T-helper 2 cell treated with Interferon-gamma antibody and Interleukin-4, amounts not matched to agents 100 ng/mL and 5 ng/mL, for 36 hours (primary cell): ENCODE data around the gene DAO. TPM values are rescaled to one million over a fixed set of nuclear protein-coding genes. Genes with fewer than 3 reads are reported as not detected.

Experiments
- intact Hi-C: fragments of 100-400 bp; cut with micrococcal nuclease; formaldehyde crosslinking; loops from one replicate; pipeline ENCODE4 v1.15.1; 2023
- total RNA-seq: library from RNA; stranded (reverse); gene quantifications from 2 replicates; pipeline ENCODE4 v1.2.3, GENCODE V29; 2022

DAO gene
- total RNA-seq, 1 donor from 2014 or later: not detected

DNA sequence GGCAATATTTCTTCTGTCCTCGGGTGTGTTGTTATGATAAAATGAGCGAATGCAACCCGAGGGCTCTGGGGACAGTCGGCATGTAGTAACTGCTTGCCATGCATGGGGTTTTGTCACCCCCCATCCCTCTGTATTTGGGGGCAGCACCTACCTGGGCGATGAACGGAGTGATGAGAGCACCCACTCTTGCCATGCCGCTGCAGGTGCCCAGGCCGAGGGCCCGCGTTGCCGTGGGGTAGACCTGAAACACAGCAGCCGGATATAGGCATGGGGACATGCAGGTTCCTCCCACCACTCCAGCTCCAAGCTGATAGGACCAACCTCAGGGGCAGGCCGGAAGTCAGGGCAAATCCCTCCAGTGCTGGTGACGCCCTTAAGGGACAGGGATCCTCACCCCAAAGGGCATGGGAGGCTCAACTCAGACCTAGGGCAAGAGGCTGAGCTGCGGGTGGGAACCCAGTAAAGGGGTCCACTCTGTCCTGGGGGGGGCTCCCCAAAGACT, 35.8 kb downstream of the DAO start:
- intact Hi-C loops: no loop called here

DNA sequence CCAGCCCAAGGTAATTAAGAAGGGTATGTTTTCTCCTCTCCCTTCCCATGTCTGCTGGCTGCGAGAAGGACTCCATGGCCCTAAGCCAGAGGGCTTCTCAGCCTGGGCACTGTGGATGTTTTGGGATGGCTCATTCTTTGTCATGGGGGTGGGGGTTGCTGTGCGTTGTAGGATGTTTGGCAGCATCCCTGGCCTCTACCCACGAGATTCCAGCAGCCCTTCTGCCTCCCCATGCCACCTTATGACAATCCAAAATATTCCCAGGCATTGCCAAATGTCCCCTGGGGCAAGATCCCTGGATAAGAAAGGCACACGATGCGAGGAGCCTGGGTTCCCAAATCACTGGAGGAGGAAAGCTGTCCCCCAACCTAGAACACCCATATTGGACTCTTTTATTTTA, 36.4 kb downstream of the DAO start:
- intact Hi-C loops: no loop called here

DNA sequence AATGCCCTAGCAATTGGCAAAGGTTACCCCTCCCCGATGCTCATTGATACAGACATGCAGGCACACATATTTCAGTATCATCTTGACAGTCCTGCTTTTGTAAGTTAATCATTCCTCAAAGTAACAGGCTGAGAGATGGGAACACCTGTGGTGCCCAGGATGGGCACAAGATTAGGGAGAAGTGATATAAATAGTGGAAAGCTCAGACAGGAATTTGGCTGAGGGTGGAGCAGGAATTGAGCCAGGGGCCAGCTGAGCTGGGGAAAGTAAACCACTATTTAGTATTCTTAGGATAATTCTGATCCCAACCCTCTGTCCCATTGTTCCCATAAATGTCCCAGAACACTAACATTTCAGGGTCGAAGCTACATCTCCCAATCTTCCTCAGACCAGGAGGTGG, 38.3 kb downstream of the DAO start:
- intact Hi-C loops: no loop called here

DNA sequence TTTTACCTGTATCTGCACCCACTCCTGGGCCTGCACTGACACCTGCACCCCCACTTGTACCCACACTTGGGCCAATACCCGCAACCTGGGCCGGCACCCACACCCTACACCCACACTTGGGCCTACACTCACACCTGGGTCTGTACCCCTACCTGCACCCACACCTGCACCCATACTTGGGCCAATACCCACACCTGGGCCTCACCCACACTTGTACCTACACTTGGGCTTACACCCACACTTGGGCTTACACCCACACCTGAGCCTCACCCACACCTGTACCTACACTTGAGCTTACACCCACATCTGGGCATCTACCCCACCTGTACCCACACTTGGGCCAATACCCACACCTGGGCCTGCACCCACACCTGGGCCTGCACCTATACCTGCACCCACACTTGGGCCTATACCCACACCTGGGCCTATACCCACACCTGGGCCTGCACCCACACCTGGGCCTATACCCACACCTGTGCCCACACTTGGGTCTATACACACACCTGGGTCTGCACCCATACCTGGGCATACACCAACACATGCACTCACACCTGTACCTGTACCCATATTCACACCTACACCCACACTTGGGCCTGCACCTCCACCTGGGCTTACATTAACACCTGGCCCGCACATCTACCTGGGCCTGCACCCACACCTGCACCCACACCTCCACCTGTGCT, 39.2 kb downstream of the DAO start:
- intact Hi-C loops: no loop called here

DNA sequence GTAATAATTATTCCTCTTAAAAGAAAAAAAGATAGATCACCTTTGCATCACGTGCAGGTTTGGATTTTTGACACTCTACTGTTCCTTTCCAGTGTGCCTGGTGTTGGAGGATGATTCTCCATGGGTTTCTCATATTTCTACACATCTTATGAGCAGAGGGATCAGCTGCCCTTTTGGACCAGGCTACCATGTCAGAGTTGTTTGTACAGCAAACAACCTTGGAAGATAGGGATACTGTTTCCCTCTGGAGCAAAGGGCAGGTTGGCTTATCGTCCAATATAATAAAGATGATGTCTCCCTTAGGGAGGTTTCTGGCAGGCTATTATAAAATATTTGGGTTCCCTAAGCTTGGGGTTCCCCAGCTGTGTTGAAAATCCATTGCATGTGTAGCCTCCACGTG, 42.1 kb downstream of the DAO start:
- intact Hi-C loops: no loop called here

DNA sequence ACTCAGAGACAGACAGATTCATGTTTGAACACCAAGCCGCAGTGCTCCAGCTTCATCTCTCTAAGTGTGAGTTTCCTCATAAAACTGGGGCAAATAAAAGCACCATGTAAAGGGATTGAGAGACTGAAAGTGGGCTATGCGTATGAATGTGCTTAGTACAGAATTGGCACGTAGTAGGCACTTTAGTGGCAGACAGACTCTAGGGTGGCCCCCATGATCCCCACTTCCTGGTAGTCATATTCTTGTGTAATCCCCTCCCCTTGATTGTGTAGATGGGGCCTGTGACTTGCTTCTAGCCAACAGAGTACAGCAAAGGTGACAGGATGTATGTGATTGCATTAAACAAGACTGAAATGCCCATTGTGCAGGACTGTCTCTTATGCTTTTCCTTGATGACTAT, 43.0 kb downstream of the DAO start:
- intact Hi-C loops: no loop called here

DNA sequence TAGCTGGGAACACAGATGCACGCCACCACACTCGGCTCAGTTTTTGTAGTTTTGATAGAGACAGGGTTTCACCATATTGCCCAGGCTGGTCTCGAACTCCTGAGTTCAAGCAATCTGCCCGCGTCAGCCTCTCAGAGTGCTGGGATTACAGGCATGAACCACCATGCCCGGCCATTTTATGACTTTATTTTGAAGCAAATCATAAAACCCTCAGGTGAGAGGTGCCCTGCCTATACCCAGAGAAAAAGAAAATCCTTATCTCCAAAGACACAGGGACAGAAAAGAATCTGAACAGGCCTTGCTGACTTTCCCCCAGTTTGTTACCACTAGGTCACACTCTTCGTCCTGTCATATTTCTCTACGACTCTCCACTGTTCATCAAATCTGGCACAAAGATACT, 48.8 kb downstream of the DAO start:
- intact Hi-C loops: no loop called here

DNA sequence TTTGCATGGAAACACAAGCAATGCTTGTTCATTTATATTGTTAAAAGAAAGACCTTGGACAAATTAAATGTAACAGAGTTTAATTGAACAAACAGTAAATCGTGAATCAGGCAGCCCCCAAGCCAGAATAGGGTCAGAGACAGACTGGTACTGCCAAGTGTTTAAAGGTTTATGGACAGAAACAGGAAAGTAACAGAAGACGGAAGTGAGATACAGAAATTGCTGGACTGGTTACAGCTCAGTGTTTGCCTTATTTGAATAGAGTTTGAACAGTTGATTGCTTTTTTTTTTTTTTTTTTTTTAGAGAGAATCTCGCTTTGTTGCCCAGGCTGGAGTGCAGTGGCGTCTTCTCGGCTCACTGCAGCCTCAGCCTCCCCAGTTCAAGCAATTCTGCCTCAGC, 50.3 kb downstream of the DAO start:
- intact Hi-C loops: no loop called here

DNA sequence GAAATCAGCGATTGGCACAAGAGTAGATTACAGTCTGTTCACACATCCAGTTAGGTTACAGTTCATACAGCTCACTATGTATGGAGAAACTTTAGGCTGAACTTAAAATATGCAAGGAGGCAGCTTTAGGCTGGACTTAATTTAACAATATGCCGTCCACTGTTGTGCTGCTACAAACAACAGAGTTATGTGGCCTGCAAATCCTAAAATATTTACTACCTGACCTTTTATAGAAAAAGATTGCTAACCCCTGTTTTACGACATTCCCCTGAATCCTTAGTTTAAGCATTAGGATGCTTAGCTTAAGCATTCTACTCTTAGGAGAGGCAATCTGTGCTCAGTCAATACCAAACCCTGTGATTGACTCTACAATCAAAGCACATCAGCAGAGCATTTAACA, 50.9 kb downstream of the DAO start:
- intact Hi-C loops: no loop called here

DNA sequence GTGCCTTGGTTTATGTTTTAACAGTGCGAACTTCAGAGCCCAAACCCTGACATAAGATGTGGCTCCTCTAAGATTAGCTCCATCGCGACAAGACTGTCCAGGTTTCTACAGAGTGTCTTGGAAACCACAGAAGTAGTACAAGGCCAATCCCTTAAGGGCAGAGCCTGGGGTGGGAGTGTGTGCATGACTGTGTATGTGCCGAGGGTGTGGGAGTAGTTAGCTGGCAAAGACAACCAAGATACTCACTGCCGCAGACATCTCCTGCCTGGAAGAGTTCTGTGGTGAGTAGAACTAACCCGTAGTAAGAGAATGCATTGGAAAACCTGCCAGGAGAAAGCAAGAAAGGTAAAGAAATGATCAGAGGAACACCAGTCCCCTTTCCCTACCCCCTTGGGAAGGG, 54.1 kb downstream of the DAO start:
- intact Hi-C loops: no loop called here

DNA sequence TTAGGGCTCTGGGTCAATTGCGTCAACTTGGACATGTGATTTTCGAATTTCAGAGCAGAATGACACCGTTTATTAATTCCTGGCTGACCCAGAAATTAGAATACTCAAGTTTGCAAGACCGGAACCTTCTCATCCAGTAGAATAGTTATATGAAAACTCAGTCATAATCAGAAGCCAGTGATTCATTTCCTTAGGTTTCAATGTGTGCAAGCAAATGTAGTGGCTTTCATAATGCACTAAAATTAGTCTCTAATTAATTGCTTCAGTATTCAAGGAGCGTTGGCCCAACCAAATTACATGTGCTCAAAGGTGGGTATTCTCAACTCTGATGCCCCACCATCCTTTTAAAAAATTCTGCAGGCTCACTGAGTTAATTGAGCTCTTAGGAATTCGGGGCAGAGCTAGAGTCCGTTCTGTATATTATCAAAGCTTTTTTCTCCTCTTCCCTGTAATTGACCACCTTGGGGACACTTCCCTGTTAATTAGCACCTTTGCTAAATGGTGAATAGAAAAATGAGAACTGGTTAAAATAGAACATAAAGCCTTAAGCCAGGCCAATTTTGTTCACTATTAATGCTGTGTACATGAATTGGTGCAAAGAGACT, 55.4 kb downstream of the DAO start:
- intact Hi-C loops: no loop called here

DNA sequence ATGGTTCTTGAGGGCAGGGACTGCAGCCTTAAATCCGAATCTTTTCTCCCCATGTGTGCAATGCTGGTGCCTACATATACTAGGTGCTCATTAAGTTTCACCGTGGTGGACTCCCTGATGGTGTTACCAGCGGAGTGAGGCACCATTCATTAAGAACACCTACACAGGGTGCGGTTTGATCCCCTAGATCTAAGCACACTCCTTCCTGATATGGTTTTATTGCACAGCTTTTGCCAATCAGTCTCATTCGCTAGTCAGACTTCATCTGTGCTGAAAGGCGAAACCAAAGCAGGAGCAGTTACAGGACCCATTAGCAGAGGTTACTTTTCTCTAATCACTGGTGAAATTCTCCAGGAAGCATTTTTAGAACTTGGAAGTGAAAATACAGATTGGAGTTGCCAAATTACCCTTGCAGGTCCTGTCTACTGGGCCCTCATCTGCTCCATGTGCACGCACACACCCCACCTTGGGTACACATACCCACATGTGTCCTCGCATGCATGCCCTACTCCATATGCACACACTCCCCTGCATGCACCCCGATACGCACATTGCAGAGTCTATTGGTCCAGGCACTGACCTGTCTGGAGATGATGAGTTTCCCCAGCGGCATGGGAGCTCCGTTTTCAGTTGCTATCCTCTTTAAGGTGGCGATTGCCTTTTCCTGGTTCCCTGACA, 58.5 kb downstream of the DAO start:
- intact Hi-C loops: no loop called here

DNA sequence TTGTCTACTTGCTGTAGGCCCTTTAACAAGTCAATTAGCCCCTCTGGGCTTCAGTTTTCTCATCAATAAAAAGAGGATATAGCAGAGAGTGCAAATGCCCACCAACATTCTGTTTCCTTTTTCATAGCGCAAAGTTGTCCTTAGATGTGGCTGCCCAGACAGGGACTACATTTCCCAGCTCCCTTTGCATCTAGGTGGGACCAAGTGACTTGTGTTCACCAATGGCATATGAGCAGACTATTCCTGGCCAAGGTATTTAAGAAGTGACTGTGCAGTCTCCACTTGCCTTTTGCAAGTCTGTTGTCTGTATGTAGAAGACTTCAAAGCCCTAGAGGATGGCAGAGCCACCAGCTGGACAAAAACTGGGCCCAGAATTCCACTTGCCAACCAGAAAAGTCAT, 59.7 kb downstream of the DAO start:
- intact Hi-C loops: no loop called here

DNA sequence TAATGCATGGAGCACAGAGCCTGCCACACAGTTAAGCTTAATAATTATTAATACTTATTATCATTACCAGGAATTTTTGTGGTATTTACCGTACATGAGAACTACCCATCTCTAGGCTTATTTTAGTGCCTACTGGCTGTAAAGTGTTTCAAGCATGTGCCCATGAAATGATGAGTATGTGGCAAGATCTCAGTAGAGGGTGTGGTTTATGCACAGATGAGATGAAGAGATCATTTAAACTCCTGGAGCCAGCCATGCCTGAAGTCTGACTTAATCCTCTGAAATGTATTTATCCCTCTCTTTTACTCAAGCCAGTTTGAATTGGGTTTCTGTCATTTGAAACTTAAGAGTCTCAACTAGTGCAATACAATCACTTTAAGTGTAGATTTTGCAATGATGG, 60.2 kb downstream of the DAO start:
- intact Hi-C loops: no loop called here

DNA sequence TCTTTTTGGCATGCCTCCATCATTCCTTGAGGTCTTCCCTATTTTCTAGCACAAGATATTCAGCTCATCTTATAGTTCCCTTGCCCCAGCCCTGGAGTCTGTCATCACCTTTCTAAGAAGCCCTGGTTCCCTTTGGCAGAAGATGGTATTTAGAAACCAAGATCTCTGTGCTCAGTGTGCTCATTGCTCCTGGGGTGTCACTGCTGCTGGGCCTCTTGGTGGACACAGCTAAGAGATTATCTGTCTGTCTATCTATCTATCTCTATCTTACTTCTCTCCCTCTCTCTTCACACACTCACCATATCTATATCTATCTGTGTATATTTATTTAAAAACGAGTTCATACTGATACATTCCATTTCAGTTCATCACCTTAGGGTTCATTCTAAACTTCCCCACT, 67.2 kb downstream of the DAO start:
- intact Hi-C loops: no loop called here

DNA sequence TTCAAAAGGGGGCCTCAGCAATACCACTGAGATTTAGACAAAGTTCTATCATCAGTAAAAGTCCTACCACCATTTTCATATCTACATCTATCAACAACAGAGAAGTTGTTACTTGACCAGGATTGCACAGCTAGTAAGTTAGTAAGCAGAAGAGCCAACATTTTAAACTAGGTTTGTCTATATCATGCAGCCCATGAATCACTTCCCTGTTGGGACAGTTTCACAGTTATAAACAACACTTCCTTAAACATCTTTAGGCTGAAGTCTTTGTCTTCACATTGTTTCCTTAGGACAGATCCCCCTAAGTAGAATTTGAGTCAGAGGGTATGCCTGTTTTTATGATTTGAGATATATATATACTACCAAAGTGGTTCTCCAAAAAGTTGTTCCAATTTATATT, 68.5 kb downstream of the DAO start:
- intact Hi-C loops: no loop called here

DNA sequence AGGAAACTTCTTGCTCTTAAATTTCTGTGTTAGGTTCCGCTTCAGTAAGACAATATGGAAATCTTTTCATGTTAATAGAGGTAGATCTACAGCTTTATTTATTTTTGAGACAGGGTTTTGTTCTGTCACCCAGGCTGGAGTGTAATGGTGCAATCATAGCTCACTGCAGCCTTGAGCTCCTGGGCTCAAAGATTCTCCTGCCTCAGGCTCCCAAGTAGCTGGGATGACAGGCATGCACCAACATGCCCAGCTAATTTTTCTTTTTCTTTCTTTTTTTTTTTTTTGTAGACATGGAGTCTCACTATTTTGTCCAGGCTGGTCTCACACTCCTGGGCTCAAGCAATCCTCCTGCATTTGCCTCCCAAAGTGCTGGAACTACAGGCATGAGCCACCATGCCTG, 70.1 kb downstream of the DAO start:
- intact Hi-C loops: loop anchor here (5.0 kb wide), 2 partner anchors 68 to 148 kb away; partner anchors contain the start of gene DAO

Other genes starting within 250 kb of the DAO start
- gene SELPLG, start 246.2 kb upstream of the DAO start, total RNA-seq: 219 and 221 TPM in 2 replicates
- gene CORO1C, start 148.6 kb upstream of the DAO start, total RNA-seq: 45.6 and 47.7 TPM in 2 replicates
- 30.6 and 33.1 TPM in 2 replicates for gene SSH1, start 22.5 kb upstream of the DAO start, total RNA-seq
- gene SVOP, start 141.0 kb downstream of the DAO start, total RNA-seq: not detected in 2 replicates
- 7.3 and 7.8 TPM in 2 replicates for gene USP30, start 172.5 kb downstream of the DAO start, total RNA-seq
- 18.6 and 19.3 TPM in 2 replicates for gene ALKBH2, start 213.4 kb downstream of the DAO start, total RNA-seq
- 75.6 and 79.9 TPM in 2 replicates for gene UNG, start 217.5 kb downstream of the DAO start, total RNA-seq
- gene ACACB, start 236.5 kb downstream of the DAO start, total RNA-seq: 15.0 and 16.0 TPM in 2 replicates